Measurements from ENCODE around the gene SCYGR8. TPM values are rescaled to one million over a fixed set of nuclear protein-coding genes. Genes with fewer than 3 reads are reported as not detected.

Gene SCYGR8
- total and polyA plus RNA-seq, 7 experiments from 2014 or later: not detected

GRCh38 chr2:227759411-227760118 is 13.9 kb downstream of the SCYGR8 start:
- no peaks in the 10 kb centered on the region for H3K36me3 ChIP-seq (ENCODE audit: control insufficient read depth in 2 of 3, insufficient read depth in 3 of 3, low read length in 3 of 3)
- H3K27me3 Mint-ChIP-seq: peaks cover 0 to 5% (median 0%) of the 10 kb centered on the region in 5 donors
- H3K27ac Mint-ChIP-seq: no peak overlapping the region
- no peak overlapping the region for H3K27ac ChIP-seq (ENCODE audit: low read depth, low read length)
- H3K9me3 ChIP-seq (ENCODE audit: control insufficient read depth in 2 of 3, low read length in 3 of 3): no peaks in the 10 kb centered on the region
- ChIA-PET POLR2A (no interaction called here), CTCF (interaction anchor here (0.6 kb wide), 1 partner anchor 522 kb away, joined by 3 read pairs; no protein-coding TSS in a partner anchor)
- H3K4me3 ChIP-seq (ENCODE audit: low read length): no peak overlapping the region
- H3K27me3 ChIP-seq (ENCODE audit: control insufficient read depth in 2 of 2, insufficient read depth in 2 of 2, low read length in 2 of 2): no peaks in the 10 kb centered on the region
- H3K36me3 Mint-ChIP-seq: no peaks in the 10 kb centered on the region
- H3K4me1 Mint-ChIP-seq: peaks cover 0 to 3% (median 0%) of the 10 kb centered on the region in 7 donors
- ATAC-seq (no peak), DNase-seq (no peak)
- intact Hi-C loops (cut with micrococcal nuclease): no loop called here
- H3K9me3 Mint-ChIP-seq: peaks cover 0 to 1% (median 0%) of the 10 kb centered on the region in 11 donors
- no peaks in the 10 kb centered on the region for H3K4me1 ChIP-seq (ENCODE audit: control insufficient read depth in 2 of 2, insufficient read depth in 2 of 2, low read length in 2 of 2)
- H3K4me3 Mint-ChIP-seq: no peak overlapping the region

- DNase-seq (no peak), ATAC-seq (no peak)
- Mint-ChIP-seq H3K4me1 (peaks cover 0 to 3% (median 0%) of the 10 kb centered on the region in 7 donors), H3K4me3 (no peak overlapping the region), H3K36me3 (no peaks in the 10 kb centered on the region), H3K27ac (no peak overlapping the region), H3K27me3 (peaks cover 0 to 5% (median 4%) of the 10 kb centered on the region in 5 donors), H3K9me3 (peaks cover 0 to 1% (median 0%) of the 10 kb centered on the region in 11 donors)
- POLR2A ChIA-PET: no interaction called here
- Histone ChIP-seq H3K27me3 (ENCODE audit: control insufficient read depth in 2 of 2, insufficient read depth in 2 of 2, low read length in 2 of 2) (no peaks in the 10 kb centered on the region), H3K9me3 (ENCODE audit: control insufficient read depth in 2 of 3, low read length in 3 of 3) (no peaks in the 10 kb centered on the region), H3K36me3 (ENCODE audit: control insufficient read depth in 2 of 3, insufficient read depth in 3 of 3, low read length in 3 of 3) (no peaks in the 10 kb centered on the region), H3K4me1 (ENCODE audit: control insufficient read depth in 2 of 2, insufficient read depth in 2 of 2, low read length in 2 of 2) (no peaks in the 10 kb centered on the region), H3K4me3 (ENCODE audit: low read length) (no peak overlapping the region), H3K27ac (ENCODE audit: low read depth, low read length) (no peak overlapping the region)
- intact Hi-C loops (cut with micrococcal nuclease): no loop called here
- CTCF ChIA-PET: no interaction called here
These were observed 16.2 kb downstream of the SCYGR8 start for GRCh38 chr2:227761740-227762476.

GRCh38 chr2:227765788-227766372 is 20.2 kb downstream of the SCYGR8 start:
- no peaks in the 10 kb centered on the region for H3K36me3 Mint-ChIP-seq
- peaks cover 0 to 5% (median 4%) of the 10 kb centered on the region in 5 donors for H3K27me3 Mint-ChIP-seq
- POLR2A ChIA-PET: no interaction called here
- Histone ChIP-seq H3K36me3 (ENCODE audit: control insufficient read depth in 2 of 3, insufficient read depth in 3 of 3, low read length in 3 of 3) (no peaks in the 10 kb centered on the region), H3K27me3 (ENCODE audit: control insufficient read depth in 2 of 2, insufficient read depth in 2 of 2, low read length in 2 of 2) (no peaks in the 10 kb centered on the region), H3K9me3 (ENCODE audit: control insufficient read depth in 2 of 3, low read length in 3 of 3) (no peaks in the 10 kb centered on the region), H3K27ac (ENCODE audit: low read depth, low read length) (no peak overlapping the region), H3K4me3 (ENCODE audit: low read length) (no peak overlapping the region), H3K4me1 (ENCODE audit: control insufficient read depth in 2 of 2, insufficient read depth in 2 of 2, low read length in 2 of 2) (no peaks in the 10 kb centered on the region)
- no peak for DNase-seq
- CTCF ChIA-PET: interaction anchor here (0.6 to 1.2 kb wide), 7 partner anchors 90 to 631 kb away, joined by 3 to 5 read pairs (median 4); no protein-coding TSS in a partner anchor
- intact Hi-C loops (cut with micrococcal nuclease): loop anchor here (1.0 to 5.0 kb wide), 7 partner anchors 108 to 1879 kb away; partner anchors contain the start of gene AGFG1 (in 1 of the 2)
- peaks cover 0 to 3% (median 0%) of the 10 kb centered on the region in 7 donors for H3K4me1 Mint-ChIP-seq
- no peaks in the 10 kb centered on the region for H3K9me3 Mint-ChIP-seq
- no peak overlapping the region for H3K27ac Mint-ChIP-seq
- H3K4me3 Mint-ChIP-seq: no peak overlapping the region
- no peak for ATAC-seq

- Histone ChIP-seq H3K36me3 (ENCODE audit: control insufficient read depth in 2 of 3, insufficient read depth in 3 of 3, low read length in 3 of 3) (no peaks in the 10 kb centered on the region), H3K4me3 (ENCODE audit: low read length) (no peak overlapping the region), H3K27me3 (ENCODE audit: control insufficient read depth in 2 of 2, insufficient read depth in 2 of 2, low read length in 2 of 2) (no peaks in the 10 kb centered on the region), H3K27ac (ENCODE audit: low read depth, low read length) (no peak overlapping the region), H3K4me1 (ENCODE audit: control insufficient read depth in 2 of 2, insufficient read depth in 2 of 2, low read length in 2 of 2) (no peaks in the 10 kb centered on the region), H3K9me3 (ENCODE audit: control insufficient read depth in 2 of 3, low read length in 3 of 3) (no peaks in the 10 kb centered on the region)
- CTCF ChIA-PET: interaction anchor here (0.7 to 1.2 kb wide), 7 partner anchors 90 to 1792 kb away, joined by 3 to 5 read pairs (median 4); no protein-coding TSS in a partner anchor
- Mint-ChIP-seq H3K9me3 (no peaks in the 10 kb centered on the region), H3K36me3 (no peaks in the 10 kb centered on the region), H3K27me3 (peaks cover 0 to 5% (median 4%) of the 10 kb centered on the region in 5 donors), H3K4me1 (peaks cover 0 to 3% (median 0%) of the 10 kb centered on the region in 7 donors), H3K27ac (no peak overlapping the region), H3K4me3 (no peak overlapping the region)
- ATAC-seq: peak; percentile 84
- intact Hi-C loops (cut with micrococcal nuclease): loop anchor here (1.0 to 5.0 kb wide), 7 partner anchors 108 to 1879 kb away; partner anchors contain the start of gene AGFG1 (in 1 of the 2)
- peak; percentile 13 to 60 (median 45) for DNase-seq
- POLR2A ChIA-PET: no interaction called here
These were observed 20.7 kb downstream of the SCYGR8 start for GRCh38 chr2:227766373-227766883.

GRCh38 chr2:227767830-227768229 is 22.1 kb downstream of the SCYGR8 start:
- no peak overlapping the region for H3K27ac ChIP-seq (ENCODE audit: low read depth, low read length)
- no peaks in the 10 kb centered on the region for H3K36me3 ChIP-seq (ENCODE audit: control insufficient read depth in 2 of 3, insufficient read depth in 3 of 3, low read length in 3 of 3)
- intact Hi-C loops (cut with micrococcal nuclease): loop anchor here (2.0 to 5.0 kb wide), 5 partner anchors 287 to 1881 kb away; partner anchors contain the start of gene AGFG1 (in 1 of the 2)
- ATAC-seq (no peak), DNase-seq (no peak)
- H3K4me3 Mint-ChIP-seq: no peak overlapping the region
- H3K36me3 Mint-ChIP-seq: no peaks in the 10 kb centered on the region
- no peaks in the 10 kb centered on the region for H3K9me3 Mint-ChIP-seq
- CTCF ChIA-PET: no interaction called here
- no peaks in the 10 kb centered on the region for H3K27me3 ChIP-seq (ENCODE audit: control insufficient read depth in 2 of 2, insufficient read depth in 2 of 2, low read length in 2 of 2)
- no peak overlapping the region for H3K27ac Mint-ChIP-seq
- POLR2A ChIA-PET: no interaction called here
- H3K4me3 ChIP-seq (ENCODE audit: low read length): no peak overlapping the region
- H3K9me3 ChIP-seq (ENCODE audit: control insufficient read depth in 2 of 3, low read length in 3 of 3): no peaks in the 10 kb centered on the region
- peaks cover 0 to 5% (median 4%) of the 10 kb centered on the region in 5 donors for H3K27me3 Mint-ChIP-seq
- H3K4me1 ChIP-seq (ENCODE audit: control insufficient read depth in 2 of 2, insufficient read depth in 2 of 2, low read length in 2 of 2): no peaks in the 10 kb centered on the region
- H3K4me1 Mint-ChIP-seq: peaks cover 0 to 3% (median 0%) of the 10 kb centered on the region in 7 donors

GRCh38 chr2:227772197-227772661 is 26.5 kb downstream of the SCYGR8 start:
- POLR2A ChIA-PET: no interaction called here
- Mint-ChIP-seq H3K27ac (no peak overlapping the region), H3K36me3 (no peaks in the 10 kb centered on the region), H3K9me3 (no peaks in the 10 kb centered on the region), H3K27me3 (no peaks in the 10 kb centered on the region), H3K4me3 (no peak overlapping the region), H3K4me1 (peaks cover 0 to 1% (median 0%) of the 10 kb centered on the region in 7 donors)
- Histone ChIP-seq H3K4me1 (ENCODE audit: control insufficient read depth in 2 of 2, insufficient read depth in 2 of 2, low read length in 2 of 2) (no peaks in the 10 kb centered on the region), H3K36me3 (ENCODE audit: control insufficient read depth in 2 of 3, insufficient read depth in 3 of 3, low read length in 3 of 3) (no peaks in the 10 kb centered on the region), H3K4me3 (ENCODE audit: low read length) (no peak overlapping the region), H3K27ac (ENCODE audit: low read depth, low read length) (no peak overlapping the region), H3K9me3 (ENCODE audit: control insufficient read depth in 2 of 3, low read length in 3 of 3) (no peaks in the 10 kb centered on the region), H3K27me3 (ENCODE audit: control insufficient read depth in 2 of 2, insufficient read depth in 2 of 2, low read length in 2 of 2) (no peaks in the 10 kb centered on the region)
- DNase-seq: no peak
- intact Hi-C loops (cut with micrococcal nuclease): no loop called here
- CTCF ChIA-PET: no interaction called here
- no peak for ATAC-seq
